Caco-2 (cell line): Measurements from ENCODE around the gene DMXL2. TPM values are rescaled to one million over a fixed set of nuclear protein-coding genes. Genes with fewer than 3 reads are reported as not detected.

Source experiments
- BruUV-seq: library from RNA; stranded (reverse); fragments of 400-500 nt; replicated peaks from 2 replicates; lab custom pipeline; 2021; lab: Mats Ljungman, UMichigan
- CTCF ChIA-PET: fragments of 300-600 bp; sonication (Branson Sonifier 250); formaldehyde crosslinking; loops from one replicate; lab custom pipeline; 2022; ENCODE audit warnings: antibody characterized with exemption; lab: Charles Lee
- POLR2A ChIA-PET: fragments of 300-600 bp; sonication (Branson Sonifier 250); formaldehyde crosslinking; loops from one replicate; lab custom pipeline; 2022; ENCODE audit warnings: antibody characterized with exemption; lab: Charles Lee
- DNase-seq, 2 experiments: peaks; one replicate each; pipeline versions ENCODE4 v3.0.0 to v3.0.0-alpha.2; 2020 to 2022
- H3K27me3 ChIP-seq: replicated peaks from 2 replicates; pipeline ENCODE4 v1.6.0; 2011; ENCODE audit warnings: low read length; ENCODE audit not compliant: control insufficient read depth, insufficient read depth
- H3K36me3 ChIP-seq: 2 replicates; pipeline ENCODE4 v1.5.1; 2011; ENCODE audit warnings: low read length; ENCODE audit not compliant: control insufficient read depth, insufficient read depth
- H3K4me1 ChIP-seq: fragments of 250-450 bp; sonication (Bioruptor Pico); 2 replicates; pipeline ENCODE4 v1.5.1; 2020; ENCODE audit warnings: mild to moderate bottlenecking
- H3K4me3 ChIP-seq: 2 replicates; pipeline ENCODE4 v1.5.1; 2011; ENCODE audit warnings: low read depth, mild to moderate bottlenecking, control low read depth, low read length
- H3K9me3 ChIP-seq: fragments of 250-450 bp; sonication (Bioruptor Pico); 2 replicates; pipeline ENCODE4 v1.5.1; 2020; ENCODE audit warnings: mild to moderate bottlenecking, moderate library complexity
- H3K27ac Mint-ChIP-seq: one replicate; pipeline ENCODE4 v1.8.0; 2022; ENCODE audit warnings: mixed read lengths; ENCODE audit not compliant: unreplicated experiment
- H3K27me3 Mint-ChIP-seq: one replicate; pipeline ENCODE4 v1.8.0; 2022; ENCODE audit warnings: mixed read lengths; ENCODE audit not compliant: insufficient read depth, unreplicated experiment
- H3K36me3 Mint-ChIP-seq: one replicate; pipeline ENCODE4 v1.8.0; 2022; ENCODE audit warnings: mild to moderate bottlenecking, mixed read lengths; ENCODE audit not compliant: insufficient read depth, unreplicated experiment
- H3K4me1 Mint-ChIP-seq: one replicate; pipeline ENCODE4 v1.8.0; 2022; ENCODE audit warnings: low read depth, mixed read lengths; ENCODE audit not compliant: unreplicated experiment
- H3K4me3 Mint-ChIP-seq: one replicate; pipeline ENCODE4 v1.8.0; 2022; ENCODE audit warnings: mild to moderate bottlenecking, moderate library complexity, mixed read lengths; ENCODE audit not compliant: unreplicated experiment
- H3K9me3 Mint-ChIP-seq: one replicate; pipeline ENCODE4 v1.8.0; 2022; ENCODE audit warnings: mixed read lengths; ENCODE audit not compliant: unreplicated experiment
- CTCF ChIP-seq, 2 experiments: fragments of 200-600 bp in 1 of 2; IDR thresholded peaks; 1 replicate in 1 of 2; 2 replicates in 1 of 2; pipeline versions ENCODE4 v1.5.1 to v1.8.0; 2011 to 2022; ENCODE audit warnings: antibody characterized with exemption in 1 of 2, control low read depth in 1 of 2, inconsistent platforms in 1 of 2, low read depth in 1 of 2, low read length in 1 of 2, mild to moderate bottlenecking in 1 of 2, moderate library complexity in 1 of 2; ENCODE audit not compliant: insufficient read depth in 1 of 2, severe bottlenecking in 1 of 2, unreplicated experiment in 1 of 2
- intact Hi-C: fragments of 100-400 bp; cut with micrococcal nuclease; formaldehyde crosslinking; loops from one replicate; pipeline ENCODE4 v1.10.0; 2022; ENCODE audit not compliant: unreplicated experiment
- total RNA-seq: library from RNA; stranded (reverse); gene quantifications from 2 replicates; pipeline ENCODE4 v1.2.3, GENCODE V29; 2022

DMXL2 gene
- total RNA-seq, 1 experiment from 2014 or later: 7.5 TPM

- H3K9me3 Mint-ChIP-seq: peaks cover 10% of the 10 kb centered on the region
These were observed 178.5 kb downstream of the DMXL2 start for GRCh38 chr15:51444112-51444511.

GRCh38 chr15:51443282-51443914 is 179.2 kb downstream of the DMXL2 start:
- Histone ChIP-seq H3K27me3 (no peaks in the 10 kb centered on the region), H3K4me3 (no peak overlapping the region), H3K4me1 (peaks cover 12% of the 10 kb centered on the region), H3K36me3 (no peaks in the 10 kb centered on the region), H3K9me3 (peaks cover 7% of the 10 kb centered on the region; the same call in 1 of the 2 replicates)
- Mint-ChIP-seq H3K27ac (no peak overlapping the region), H3K27me3 (no peaks in the 10 kb centered on the region), H3K4me1 (peaks cover 13% of the 10 kb centered on the region), H3K9me3 (peaks cover 17% of the 10 kb centered on the region), H3K4me3 (no peak overlapping the region), H3K36me3 (no peaks in the 10 kb centered on the region)
- BruUV-seq: no TSS peak
- ChIA-PET CTCF (no interaction called here), POLR2A (no interaction called here)
- DNase-seq: no peak
- no peak for TF ChIP-seq CTCF (IDR thresholded peaks at IDR 0.05; ENCODE audit: insufficient read depth in 1 of 2, low read depth in 1 of 2, low read length in 1 of 2, severe bottlenecking in 1 of 2, unreplicated experiment in 1 of 2)
- intact Hi-C loops: no loop called here

More at GRCh38 chr15:51444112-51444511, 178.5 kb downstream of the DMXL2 start:
- Mint-ChIP-seq H3K36me3 (no peaks in the 10 kb centered on the region), H3K27me3 (no peaks in the 10 kb centered on the region), H3K4me3 (no peak overlapping the region), H3K27ac (no peak overlapping the region), H3K4me1 (peaks cover 14% of the 10 kb centered on the region)
- Histone ChIP-seq H3K4me3 (no peak overlapping the region), H3K27me3 (no peaks in the 10 kb centered on the region), H3K4me1 (peaks cover 18% of the 10 kb centered on the region), H3K9me3 (peaks cover 7% of the 10 kb centered on the region; the same call in 1 of the 2 replicates), H3K36me3 (no peaks in the 10 kb centered on the region)
- ChIA-PET POLR2A (no interaction called here), CTCF (no interaction called here)
- no TSS peak for BruUV-seq
- no peak for DNase-seq
- TF ChIP-seq CTCF (IDR thresholded peaks at IDR 0.05; ENCODE audit: insufficient read depth in 1 of 2, low read depth in 1 of 2, low read length in 1 of 2, severe bottlenecking in 1 of 2, unreplicated experiment in 1 of 2): no peak
- intact Hi-C loops: no loop called here

GRCh38 chr15:51438526-51438925 is 184.0 kb downstream of the DMXL2 start:
- Mint-ChIP-seq H3K36me3 (no peaks in the 10 kb centered on the region), H3K4me3 (no peak overlapping the region), H3K27ac (no peak overlapping the region), H3K4me1 (no peaks in the 10 kb centered on the region), H3K27me3 (peaks cover 9% of the 10 kb centered on the region), H3K9me3 (peaks cover 12% of the 10 kb centered on the region)
- ChIA-PET POLR2A (no interaction called here), CTCF (no interaction called here)
- H3K4me1 ChIP-seq: no peaks in the 10 kb centered on the region
- no peaks in the 10 kb centered on the region for H3K9me3 ChIP-seq
- no peak for DNase-seq
- TF ChIP-seq CTCF (IDR thresholded peaks at IDR 0.05; ENCODE audit: insufficient read depth in 1 of 2, low read depth in 1 of 2, low read length in 1 of 2, severe bottlenecking in 1 of 2, unreplicated experiment in 1 of 2): no peak
- intact Hi-C loops: no loop called here
- H3K27me3 ChIP-seq: no peaks in the 10 kb centered on the region
- H3K4me3 ChIP-seq: no peak overlapping the region
- BruUV-seq: no TSS peak
- no peaks in the 10 kb centered on the region for H3K36me3 ChIP-seq
